ENCODE results near the gene GLRX3.

GLRX3 gene

GRCh38 chr10:130137659-130138478 is 1.7 kb downstream of the GLRX3 start:
- DNase-seq (ENCODE audit: low spot score) = no peak

DNA sequence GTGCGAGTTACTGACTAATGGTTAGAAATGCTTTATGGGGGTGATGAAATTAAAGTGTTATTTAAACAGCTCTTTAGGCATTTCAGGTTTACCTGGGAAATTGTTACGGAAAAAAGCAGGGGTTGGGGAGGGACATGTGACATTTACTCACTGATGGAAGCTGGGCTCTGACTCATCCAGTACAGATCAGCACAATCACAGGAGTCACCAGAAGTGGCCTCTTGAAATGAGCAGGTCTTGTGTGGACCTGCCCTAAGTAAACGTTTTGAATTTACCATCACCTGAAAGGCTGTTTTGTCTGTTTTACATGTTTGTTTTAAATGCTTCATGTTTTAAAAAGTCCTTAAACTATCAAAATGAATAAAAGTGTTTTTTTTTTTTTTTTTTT is 2.3 kb downstream of the GLRX3 start:
- DNase-seq (ENCODE audit: low spot score) = peak; percentile 77

DNA sequence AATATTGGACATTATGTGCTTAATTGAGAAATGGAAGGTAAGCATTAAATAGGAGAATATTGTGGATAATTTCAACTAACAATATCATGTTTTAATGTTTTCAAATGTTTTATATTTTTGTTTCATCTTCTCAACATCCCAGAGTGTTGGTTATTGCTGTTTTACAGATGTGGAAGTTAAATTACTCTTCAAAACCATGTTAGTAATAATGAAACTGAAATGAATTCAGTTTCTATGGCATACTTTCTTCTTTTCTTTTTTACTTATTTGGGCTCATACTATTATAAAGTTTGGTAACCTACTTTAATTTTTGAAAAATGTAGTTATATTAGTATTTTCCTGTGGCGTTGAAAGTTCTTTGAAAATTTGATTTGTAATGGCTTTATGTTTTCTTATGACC is 4.2 kb downstream of the GLRX3 start:
- DNase-seq (ENCODE audit: low spot score) = no peak

- DNase-seq (ENCODE audit: low spot score) = no peak
Observed at GRCh38 chr10:130141038-130141437, 4.8 kb downstream of the GLRX3 start.

DNA sequence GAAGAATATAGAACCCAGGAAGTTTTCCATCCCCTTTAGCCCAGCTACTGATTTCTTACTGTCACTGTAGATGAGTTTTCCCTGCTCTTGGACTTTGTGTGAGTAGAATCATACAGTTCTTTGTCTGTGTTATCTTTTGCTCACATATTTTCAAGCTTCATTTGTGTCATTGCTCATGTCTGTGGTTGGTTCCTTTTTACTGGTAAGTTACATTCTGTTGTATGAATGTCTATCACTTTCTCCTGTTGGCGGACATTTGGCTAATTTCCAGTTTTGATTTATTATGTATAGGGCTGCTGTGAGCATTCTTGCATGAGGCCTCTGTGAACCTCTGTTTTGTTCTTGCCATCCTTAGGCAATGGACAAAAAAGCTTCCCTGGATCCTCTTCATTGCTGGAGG is 5.3 kb downstream of the GLRX3 start:
- no peak for DNase-seq (ENCODE audit: low spot score)

GRCh38 chr10:130141878-130142277 is 5.7 kb downstream of the GLRX3 start:
- DNase-seq (ENCODE audit: low spot score) = no peak

GRCh38 chr10:130146042-130146441 is 9.9 kb downstream of the GLRX3 start:
- no peak for DNase-seq (ENCODE audit: low spot score)

- no peak for DNase-seq (ENCODE audit: low spot score)
Observed at GRCh38 chr10:130159192-130159794, 23.1 kb downstream of the GLRX3 start.

GRCh38 chr10:130160775-130161174 is 24.6 kb downstream of the GLRX3 start:
- no peak for DNase-seq (ENCODE audit: low spot score)

- no peak for DNase-seq (ENCODE audit: low spot score)
Observed at GRCh38 chr10:130161331-130161730, 25.1 kb downstream of the GLRX3 start.

DNA sequence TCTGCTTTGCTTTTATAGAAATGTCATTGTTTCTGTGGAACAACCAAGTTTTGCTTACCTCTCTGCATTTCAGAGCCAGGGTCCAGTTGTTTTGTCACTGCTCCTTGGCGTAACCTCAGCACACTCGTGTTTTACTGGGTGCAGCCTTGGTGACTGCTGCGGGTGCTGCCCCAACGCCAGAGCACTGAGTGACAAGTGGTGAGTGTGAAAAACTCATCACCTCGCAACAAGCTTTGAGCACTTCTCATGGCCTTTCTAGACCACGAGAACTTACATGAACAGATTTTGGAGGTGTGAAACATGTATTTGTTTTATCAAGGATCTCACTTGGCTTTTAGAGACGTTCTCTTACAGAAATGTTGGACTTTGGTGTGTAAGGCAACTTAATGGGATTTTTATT is 31.0 kb downstream of the GLRX3 start:
- no peak for DNase-seq (ENCODE audit: low spot score)

- DNase-seq (ENCODE audit: low spot score) = no peak
Observed at GRCh38 chr10:130167707-130168106, 31.5 kb downstream of the GLRX3 start.

- DNase-seq (ENCODE audit: low spot score) = peak; percentile 61
Observed at GRCh38 chr10:130169136-130169859, 33.1 kb downstream of the GLRX3 start.

DNA sequence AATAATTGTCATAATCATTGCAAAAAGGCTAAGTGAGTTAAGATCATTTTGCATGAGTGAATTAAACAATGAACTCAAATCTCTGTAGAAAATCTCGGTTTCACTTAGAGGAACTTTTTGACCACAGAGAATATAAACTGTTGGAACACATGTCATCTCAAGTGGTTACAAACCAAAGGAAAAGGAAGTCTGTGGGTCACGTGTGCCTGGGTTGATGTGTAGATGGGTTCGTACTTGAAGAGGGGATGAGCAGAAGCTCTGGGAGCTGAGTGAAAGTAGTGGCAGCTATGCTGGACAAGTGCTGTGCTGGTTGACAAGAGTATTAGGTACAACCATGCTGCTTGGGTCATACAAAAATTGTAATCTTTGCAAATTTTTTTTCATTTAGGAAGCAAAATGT is 35.0 kb downstream of the GLRX3 start:
- DNase-seq (ENCODE audit: low spot score) = no peak

DNA sequence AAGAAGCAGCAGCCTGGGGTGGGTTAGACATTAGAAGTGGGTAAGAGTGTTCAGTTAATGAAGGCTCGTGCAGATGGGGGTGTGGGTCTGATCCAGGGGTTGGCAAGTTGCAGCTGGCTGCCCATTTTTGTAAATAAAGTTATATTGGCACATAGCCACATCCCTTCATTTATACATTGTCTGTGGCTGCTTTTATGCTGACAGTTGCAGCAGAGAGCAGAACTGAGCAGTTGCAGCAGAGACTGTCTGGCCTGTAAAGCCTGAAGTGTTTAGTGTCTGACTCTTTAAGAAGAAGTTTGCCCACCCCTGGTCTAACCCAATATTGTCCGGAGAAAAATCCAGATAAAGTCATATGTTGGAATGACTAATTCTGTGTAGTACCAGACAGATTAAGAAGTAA is 38.1 kb downstream of the GLRX3 start:
- no peak for DNase-seq (ENCODE audit: low spot score)

GRCh38 chr10:130175074-130175473 is 38.9 kb downstream of the GLRX3 start:
- DNase-seq (ENCODE audit: low spot score) = no peak

- DNase-seq (ENCODE audit: low spot score) = no peak
Observed at GRCh38 chr10:130177250-130177649, 41.1 kb downstream of the GLRX3 start.

DNA sequence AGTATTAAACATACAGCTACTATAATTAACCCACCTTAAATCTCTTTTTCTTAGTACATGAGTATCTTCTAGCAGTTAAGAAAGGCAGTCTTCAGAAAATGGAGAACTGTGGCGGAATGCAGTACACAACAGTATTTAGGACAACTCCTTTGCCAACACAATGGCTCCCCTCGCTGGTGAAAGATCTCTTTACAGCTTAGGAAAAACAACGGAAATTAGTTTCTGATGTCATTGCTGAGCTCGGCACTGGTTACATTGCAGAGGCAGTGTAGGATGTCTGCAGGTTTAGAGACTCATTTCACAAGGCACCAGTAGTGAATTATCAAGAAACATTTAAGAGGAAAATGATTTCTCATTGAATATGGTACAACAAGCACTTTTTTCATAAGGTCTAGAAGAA is 43.4 kb downstream of the GLRX3 start:
- DNase-seq (ENCODE audit: low spot score) = peak; percentile 3

- no peak for DNase-seq (ENCODE audit: low spot score)
Observed at GRCh38 chr10:130180416-130180815, 44.2 kb downstream of the GLRX3 start.

- no peak for DNase-seq (ENCODE audit: low spot score)
Observed at GRCh38 chr10:130181858-130182257, 45.7 kb downstream of the GLRX3 start.

DNA sequence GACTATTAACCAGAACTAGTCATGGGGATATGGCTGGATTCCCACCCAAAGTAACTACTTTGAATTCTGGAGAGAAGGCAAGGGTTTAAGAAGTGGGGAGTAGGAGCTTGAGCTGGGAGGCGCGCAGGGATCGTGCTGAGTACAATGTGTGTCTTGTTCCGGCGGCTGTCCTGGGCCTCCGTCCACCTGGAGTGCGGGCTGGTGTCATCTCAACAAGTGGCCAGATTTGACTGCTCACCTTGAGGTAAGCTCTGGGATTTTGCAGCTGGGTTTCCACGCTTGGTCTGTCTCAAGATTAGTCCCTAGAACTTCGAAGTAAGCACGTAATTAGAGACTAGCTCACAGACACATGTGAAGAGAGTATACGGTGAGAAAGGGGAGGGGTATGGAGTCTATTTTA is 49.4 kb downstream of the GLRX3 start:
- no peak for DNase-seq (ENCODE audit: low spot score)

DNA sequence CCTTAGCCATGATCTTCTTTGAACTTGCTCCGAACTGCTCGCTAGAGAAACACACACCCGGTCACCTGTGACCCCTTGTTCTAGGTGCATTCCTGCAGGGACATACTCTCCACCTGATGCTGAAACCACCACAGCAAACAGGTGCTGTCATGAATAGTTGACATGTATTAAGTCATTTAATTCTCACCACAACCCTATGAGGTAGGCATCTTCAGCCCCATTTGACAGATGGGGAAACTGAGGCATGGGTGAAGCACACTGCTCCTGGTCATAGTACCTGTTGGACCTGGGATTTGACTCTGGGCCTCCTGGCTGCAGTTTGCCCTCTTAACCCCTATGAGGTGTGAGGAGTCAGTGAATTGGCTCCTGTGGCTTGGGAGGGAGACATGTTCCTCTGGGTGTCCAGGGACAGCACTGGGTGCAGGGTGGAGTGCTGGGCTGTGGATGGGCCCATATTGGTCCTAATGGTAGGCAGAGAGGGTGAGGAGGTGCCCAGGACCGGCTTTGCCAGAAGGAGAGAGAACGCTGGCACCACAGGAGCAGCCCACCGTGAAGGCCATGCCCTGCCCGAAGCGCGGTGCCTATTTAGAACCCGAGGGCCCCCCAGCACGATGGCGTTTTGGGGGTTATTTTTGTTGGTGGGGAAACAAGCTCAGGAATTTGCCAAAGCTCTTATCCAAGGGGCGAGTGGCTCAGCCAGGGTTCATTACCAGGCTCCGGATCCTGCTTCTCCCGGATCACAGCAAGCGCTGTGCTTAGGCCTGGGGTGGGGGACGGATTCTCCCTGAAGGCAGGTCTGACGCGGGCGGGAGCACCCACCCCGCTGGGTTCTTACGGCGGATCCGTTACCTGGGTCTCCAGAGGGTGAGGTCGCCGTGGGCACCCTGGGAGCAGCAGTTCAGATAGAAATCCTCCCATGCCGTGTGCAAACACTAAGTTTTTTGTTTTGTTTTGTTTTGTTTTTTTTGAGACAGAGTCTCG is 52.3 kb downstream of the GLRX3 start:
- DNase-seq (ENCODE audit: low spot score) = no peak

Data from LoVo (cell line).